HepG2 (cell line): ENCODE data around the gene CCDC14. TPM values are rescaled to one million over a fixed set of nuclear protein-coding genes. Genes with fewer than 3 reads are reported as not detected.

Experiments
- ATAC-seq: fragments of 200-7000 bp; cut with Tn5 transposase; 3 replicates; pipeline ENCODE4 v1.9.1; 2020; ENCODE audit warnings: mild to moderate bottlenecking, moderate library complexity
- BruUV-seq: library from RNA; stranded (reverse); fragments of 400-500 nt; replicated peaks from 2 replicates; lab custom pipeline; 2021; lab: Mats Ljungman, UMichigan
- CTCF ChIA-PET: fragments of 300-600 bp; formaldehyde crosslinking; extraction: SDS; loops from one replicate; lab custom pipeline; 2021; ENCODE audit warnings: low total read pairs, inconsistent platforms, low intra/inter-chr PET ratio; lab: Yijun Ruan, JAX
- POLR2A ChIA-PET: fragments of 350-600 bp; sonication (Branson Sonifier 250); formaldehyde crosslinking; loops from one replicate; lab custom pipeline; 2020; ENCODE audit warnings: antibody characterized with exemption, inconsistent platforms; lab: Yijun Ruan, JAX
- DNase-seq: peaks from one replicate; pipeline ENCODE4 v3.0.0-alpha.2; 2015; ENCODE audit warnings: low spot score
- FAIRE-seq: peaks from 3 replicates; lab custom pipeline; 2011; peaks lifted over from hg19 to GRCh38; lab: Jason Lieb, UNC
- H2AFZ ChIP-seq: one replicate; pipeline ENCODE4 v1.6.1; 2011; ENCODE audit warnings: low read length, inconsistent platforms
- H3K27ac ChIP-seq: fragments of 300-600 bp; 3 replicates; pipeline ENCODE4 v1.8.0; 2011; ENCODE audit warnings: mixed run types, mild to moderate bottlenecking, mixed read lengths, low read length, inconsistent platforms; ENCODE audit not compliant: insufficient read depth; ENCODE audit errors: extremely low read length
- H3K27me3 ChIP-seq, 2 experiments: fragments of 200-600 bp in 1 of 2; 2 replicates in 1 of 2; 3 replicates in 1 of 2; pipeline versions ENCODE4 v1.6.0 to v1.8.0; 2011; ENCODE audit warnings: low read length in 2 of 2, mild to moderate bottlenecking in 2 of 2, moderate library complexity in 2 of 2, inconsistent platforms in 1 of 2; ENCODE audit not compliant: insufficient read depth in 2 of 2, control insufficient read depth in 1 of 2
- H3K36me3 ChIP-seq, 2 experiments: fragments of 200-600 bp in 1 of 2; replicated peaks in 1 of 2; 2 replicates in 1 of 2; 3 replicates in 1 of 2; pipeline versions ENCODE4 v1.5.1 to v1.8.0; 2011; ENCODE audit warnings: low read length in 2 of 2, inconsistent platforms in 1 of 2; ENCODE audit not compliant: insufficient read depth in 2 of 2, control insufficient read depth in 1 of 2
- H3K4me1 ChIP-seq: 2 replicates; pipeline ENCODE4 v1.5.1; 2012; ENCODE audit warnings: low read length, inconsistent platforms; ENCODE audit not compliant: insufficient read depth
- H3K4me2 ChIP-seq: 2 replicates; pipeline ENCODE4 v1.6.0; 2011; ENCODE audit warnings: low read depth, low read length, inconsistent platforms
- H3K4me3 ChIP-seq, 3 experiments: fragments of 200-600 bp in 1 of 3; sonication (generic), shearing (Covaris generic) in 1 of 3; replicated peaks in 1 of 3; 2 replicates each; pipeline ENCODE4 v1.5.1; 2011 to 2016; ENCODE audit warnings: low read length in 3 of 3, inconsistent platforms in 2 of 3, low read depth in 2 of 3, mild to moderate bottlenecking in 2 of 3, control low read depth in 1 of 3, mixed read lengths in 1 of 3; ENCODE audit not compliant: insufficient read depth in 1 of 3
- H3K79me2 ChIP-seq: one replicate; pipeline ENCODE4 v1.6.1; 2011; ENCODE audit warnings: low read length, inconsistent platforms; ENCODE audit not compliant: insufficient read depth
- H3K9ac ChIP-seq: 2 replicates; pipeline ENCODE4 v1.6.0; 2011; ENCODE audit warnings: mild to moderate bottlenecking, low read depth, low read length, inconsistent platforms; ENCODE audit not compliant: insufficient read depth
- H3K9me3 ChIP-seq: 2 replicates; pipeline ENCODE4 v1.5.1; 2012; ENCODE audit warnings: mild to moderate bottlenecking, low read length
- H4K20me1 ChIP-seq: 2 replicates; pipeline ENCODE4 v1.6.0; 2011; ENCODE audit warnings: inconsistent platforms, mild to moderate bottlenecking, low read length, moderate library complexity; ENCODE audit not compliant: insufficient read depth
- ESRRA ChIP-seq: sonication (generic); formaldehyde crosslinking; IDR thresholded peaks from 2 replicates; pipeline ENCODE4 v1.5.1; 2020; ENCODE audit warnings: mild to moderate bottlenecking, low read depth, missing genetic modification reagents
- JARID2 ChIP-seq: sonication (generic); formaldehyde crosslinking; IDR thresholded peaks from 2 replicates; pipeline ENCODE4 v1.8.1; 2023; ENCODE audit warnings: missing genetic modification reagents, inconsistent platforms; ENCODE audit not compliant: insufficient replicate concordance
- KLF9 ChIP-seq: IDR thresholded peaks from 2 replicates; pipeline ENCODE4 v1.6.1; 2016; ENCODE audit warnings: low read depth
- MAZ ChIP-seq, 2 experiments: sonication (generic) in 1 of 2; formaldehyde crosslinking in 1 of 2; IDR thresholded peaks; 2 replicates each; pipeline versions ENCODE4 v1.5.0 to v1.6.1; 2012 to 2020; ENCODE audit warnings: low read depth in 2 of 2, mild to moderate bottlenecking in 2 of 2, borderline replicate concordance in 1 of 2, improper control_type of control experiment in 1 of 2, low read length in 1 of 2, missing genetic modification reagents in 1 of 2, moderate library complexity in 1 of 2
- PAF1 ChIP-seq: IDR thresholded peaks from 2 replicates; pipeline ENCODE4 v1.6.1; 2016; ENCODE audit warnings: missing genetic modification reagents, missing compliant biosample characterization
- RBAK ChIP-seq: sonication (generic); formaldehyde crosslinking; IDR thresholded peaks from 2 replicates; pipeline ENCODE4 v1.5.1; 2020; ENCODE audit warnings: mild to moderate bottlenecking, missing genetic modification reagents
- SMAD9 ChIP-seq: sonication (generic); formaldehyde crosslinking; IDR thresholded peaks from 2 replicates; pipeline ENCODE4 v1.5.1; 2020; ENCODE audit warnings: mild to moderate bottlenecking, missing genetic modification reagents
- YY1 ChIP-seq: IDR thresholded peaks from 2 replicates; pipeline ENCODE4 v1.6.1; 2011; ENCODE audit warnings: low read length, low read depth, moderate library complexity, mild to moderate bottlenecking; ENCODE audit not compliant: insufficient read depth, insufficient replicate concordance
- ZNF136 ChIP-seq: sonication (generic); formaldehyde crosslinking; IDR thresholded peaks from 2 replicates; pipeline ENCODE4 v1.8.1; 2022; ENCODE audit warnings: low read depth, mild to moderate bottlenecking, moderate library complexity, missing genetic modification reagents
- ZNF17 ChIP-seq: sonication (generic); formaldehyde crosslinking; IDR thresholded peaks from 2 replicates; pipeline ENCODE4 v1.5.0; 2020; ENCODE audit warnings: mild to moderate bottlenecking, missing genetic modification reagents
- ZNF205 ChIP-seq: IDR thresholded peaks from 2 replicates; pipeline ENCODE4 v1.6.1; 2018; ENCODE audit warnings: missing biosample characterization, missing genetic modification reagents
- ZNF230 ChIP-seq: sonication (generic); formaldehyde crosslinking; IDR thresholded peaks from 2 replicates; pipeline ENCODE4 v1.4.0; 2020; ENCODE audit warnings: mild to moderate bottlenecking, missing genetic modification reagents
- ZNF720 ChIP-seq: sonication (generic); formaldehyde crosslinking; IDR thresholded peaks from 2 replicates; pipeline ENCODE4 v1.4.0; 2020; ENCODE audit warnings: missing genetic modification reagents
- WGBS: methylation state at CpG from one replicate; pipeline ENCODE4 v1.1.6; 2017; ENCODE audit warnings: low lambda C conversion rate; 5-methylcytosine and 5-hydroxymethylcytosine counted together
- in situ Hi-C: cut with HindIII; loops from 2 replicates; pipeline ENCODE4 v1.10.0; 2017; ENCODE audit warnings: low pct_unique_long_range_greater_than_20kb; ENCODE audit not compliant: extremely low pct_ligation_motif_present
- intact Hi-C: fragments of 100-400 bp; cut with micrococcal nuclease; formaldehyde crosslinking; loops from one replicate; pipeline ENCODE4 v1.10.0; 2022; ENCODE audit not compliant: unreplicated experiment
- polyA plus RNA-seq, 8 experiments: library from polyadenylated mRNA; depleted of rRNA in 3 of 8; stranded (reverse) in 7 of 8; unstranded in 1 of 8; fragments of >200 nt; fragmentation: Illumina TruSeq in 4 of 8; extraction: Trizol in 4 of 8; gene quantifications; 2 replicates each; pipeline versions ENCODE4 v1.2.1 to v1.2.3, GENCODE V29; 2011 to 2016; ENCODE audit warnings: low read depth in 4 of 8, missing spikeins in 1 of 8, mixed read lengths in 1 of 8; ENCODE audit not compliant: insufficient read depth in 1 of 8
- total RNA-seq, 5 experiments: library from RNA; depleted of rRNA; stranded (reverse); fragments of >200 nt; fragmentation: Illumina TruSeq; extraction: Trizol; gene quantifications; 2 replicates each; pipeline ENCODE4 v1.2.3, GENCODE V29; 2016; ENCODE audit warnings: low read depth in 1 of 5
- TF ChIP-seq, protein P1 (sequence below): sonication (generic); formaldehyde crosslinking; IDR thresholded peaks from 2 replicates; pipeline ENCODE4 v1.4.0; 2020; ENCODE audit warnings: missing genetic modification reagents
- TF ChIP-seq, protein P2 (sequence below): sonication (generic); formaldehyde crosslinking; IDR thresholded peaks from 2 replicates; pipeline ENCODE4 v1.8.0; 2022; ENCODE audit warnings: missing genetic modification reagents, mild to moderate bottlenecking, inconsistent platforms, borderline replicate concordance
- TF ChIP-seq, protein P3 (sequence below): sonication (generic); formaldehyde crosslinking; IDR thresholded peaks from 2 replicates; pipeline ENCODE4 v1.4.0; 2020; ENCODE audit warnings: mild to moderate bottlenecking, missing genetic modification reagents
- TF ChIP-seq, protein P4 (sequence below): sonication (generic); formaldehyde crosslinking; IDR thresholded peaks from 2 replicates; pipeline ENCODE4 v1.4.0; 2020; ENCODE audit warnings: mild to moderate bottlenecking, missing genetic modification reagents

The CCDC14 gene
- total and polyA plus RNA-seq, 2 of the 13 experiments (the other 11 are each of a cell fraction or from before 2014, with no cell fraction given) = 48.7 to 49.0 TPM

DNA sequence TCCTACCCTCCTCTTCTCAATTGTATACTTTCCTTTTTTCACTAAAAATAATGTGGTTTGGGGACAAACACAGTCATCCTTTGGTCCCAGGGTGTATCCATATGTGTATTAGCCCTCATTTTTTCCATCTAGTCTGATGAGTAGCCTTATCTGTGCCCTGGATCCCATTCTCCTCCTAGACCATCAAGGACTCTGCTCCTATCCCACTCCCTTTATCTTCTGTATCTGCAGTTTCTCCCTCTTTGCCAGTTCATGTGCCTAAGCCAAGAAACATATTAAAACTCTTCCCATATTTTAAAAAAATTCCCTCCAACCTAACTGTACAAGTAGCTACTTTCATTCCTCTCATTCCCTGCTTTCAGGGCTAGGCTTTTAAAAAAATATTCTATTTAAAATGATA, 25.2 kb downstream of the CCDC14 start (continued):
- TF ChIP-seq, protein P1, sequence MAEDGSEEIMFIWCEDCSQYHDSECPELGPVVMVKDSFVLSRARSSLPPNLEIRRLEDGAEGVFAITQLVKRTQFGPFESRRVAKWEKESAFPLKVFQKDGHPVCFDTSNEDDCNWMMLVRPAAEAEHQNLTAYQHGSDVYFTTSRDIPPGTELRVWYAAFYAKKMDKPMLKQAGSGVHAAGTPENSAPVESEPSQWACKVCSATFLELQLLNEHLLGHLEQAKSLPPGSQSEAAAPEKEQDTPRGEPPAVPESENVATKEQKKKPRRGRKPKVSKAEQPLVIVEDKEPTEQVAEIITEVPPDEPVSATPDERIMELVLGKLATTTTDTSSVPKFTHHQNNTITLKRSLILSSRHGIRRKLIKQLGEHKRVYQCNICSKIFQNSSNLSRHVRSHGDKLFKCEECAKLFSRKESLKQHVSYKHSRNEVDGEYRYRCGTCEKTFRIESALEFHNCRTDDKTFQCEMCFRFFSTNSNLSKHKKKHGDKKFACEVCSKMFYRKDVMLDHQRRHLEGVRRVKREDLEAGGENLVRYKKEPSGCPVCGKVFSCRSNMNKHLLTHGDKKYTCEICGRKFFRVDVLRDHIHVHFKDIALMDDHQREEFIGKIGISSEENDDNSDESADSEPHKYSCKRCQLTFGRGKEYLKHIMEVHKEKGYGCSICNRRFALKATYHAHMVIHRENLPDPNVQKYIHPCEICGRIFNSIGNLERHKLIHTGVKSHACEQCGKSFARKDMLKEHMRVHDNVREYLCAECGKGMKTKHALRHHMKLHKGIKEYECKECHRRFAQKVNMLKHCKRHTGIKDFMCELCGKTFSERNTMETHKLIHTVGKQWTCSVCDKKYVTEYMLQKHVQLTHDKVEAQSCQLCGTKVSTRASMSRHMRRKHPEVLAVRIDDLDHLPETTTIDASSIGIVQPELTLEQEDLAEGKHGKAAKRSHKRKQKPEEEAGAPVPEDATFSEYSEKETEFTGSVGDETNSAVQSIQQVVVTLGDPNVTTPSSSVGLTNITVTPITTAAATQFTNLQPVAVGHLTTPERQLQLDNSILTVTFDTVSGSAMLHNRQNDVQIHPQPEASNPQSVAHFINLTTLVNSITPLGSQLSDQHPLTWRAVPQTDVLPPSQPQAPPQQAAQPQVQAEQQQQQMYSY = no peak
- no peak for TF ChIP-seq ESRRA (CRISPR knock-in tag)
- no peak for TF ChIP-seq MAZ (IDR thresholded peaks at IDR 0.05; ENCODE audit: borderline replicate concordance, low read depth, low read length)
- TF ChIP-seq MAZ (CRISPR knock-in tag; IDR thresholded peaks at IDR 0.05; ENCODE audit: low read depth) = no peak
- TF ChIP-seq, protein P2, sequence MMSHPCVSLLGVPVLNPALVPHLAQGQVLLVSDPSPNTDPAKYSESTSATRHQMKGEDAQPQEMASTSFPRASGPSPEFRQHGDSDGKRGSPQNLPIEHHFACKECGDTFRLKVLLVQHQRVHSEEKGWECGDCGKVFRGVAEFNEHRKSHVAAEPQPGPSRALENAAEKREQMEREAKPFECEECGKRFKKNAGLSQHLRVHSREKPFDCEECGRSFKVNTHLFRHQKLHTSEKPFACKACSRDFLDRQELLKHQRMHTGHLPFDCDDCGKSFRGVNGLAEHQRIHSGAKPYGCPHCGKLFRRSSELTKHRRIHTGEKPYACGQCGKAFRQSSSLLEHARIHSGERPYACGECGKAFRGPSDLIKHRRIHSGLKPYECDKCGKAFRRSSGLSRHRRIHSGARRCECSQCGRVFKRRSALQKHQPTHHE (CRISPR knock-in tag) = no peak
- no peak for TF ChIP-seq ZNF230
- TF ChIP-seq ZNF136 = no peak

DNA sequence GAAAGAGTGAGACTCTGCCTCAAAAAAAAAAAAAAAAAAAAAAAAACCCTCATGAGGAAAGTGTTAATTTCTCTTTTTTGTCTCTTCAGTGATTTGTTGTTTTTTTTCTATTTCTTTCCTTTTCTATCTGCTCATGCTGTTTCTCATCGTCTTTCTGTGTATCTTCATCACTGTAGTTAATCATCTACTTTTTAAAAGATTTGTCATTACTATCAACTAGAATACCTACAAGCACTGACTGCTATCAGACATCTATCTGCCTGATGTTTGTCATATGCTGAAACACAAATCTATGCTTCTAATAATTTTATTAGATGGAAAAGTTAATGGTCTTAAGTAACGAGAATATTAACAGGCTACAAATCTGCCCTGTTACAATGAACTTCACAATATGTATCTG, 26.8 kb downstream of the CCDC14 start:
- no peak overlapping the region for H3K9ac ChIP-seq
- H3K4me1 ChIP-seq = no peaks in the 10 kb centered on the region
- ChIA-PET CTCF (no interaction called here), POLR2A (no interaction called here)
- H3K4me3 ChIP-seq = no peak overlapping the region
- DNase-seq (no peak), ATAC-seq (no peak), FAIRE-seq (no peak)
- BruUV-seq = no TSS peak
- no peaks in the 10 kb centered on the region for H3K79me2 ChIP-seq
- H2AFZ ChIP-seq = no peak overlapping the region
- H3K9me3 ChIP-seq = no peaks in the 10 kb centered on the region
- H3K4me2 ChIP-seq = no peak overlapping the region
- H4K20me1 ChIP-seq = no peaks in the 10 kb centered on the region
- intact Hi-C loops (no loop called here), in situ Hi-C loops (no loop called here)
- no peaks in the 10 kb centered on the region for H3K27me3 ChIP-seq
- WGBS = 81% methylated on average over 2 of the region's 2 CpGs
- H3K27ac ChIP-seq = no peak overlapping the region
- peaks cover 4 to 23% of the 10 kb centered on the region in 2 experiments; a peak in 4 of 5 replicates for H3K36me3 ChIP-seq
- TF ChIP-seq KLF9 (CRISPR knock-in tag) (no peak), ZNF720 (no peak), YY1 (no peak), ZNF17 (CRISPR knock-in tag) (no peak), JARID2 (no peak), PAF1 (no peak), RBAK (no peak), ZNF205 (CRISPR knock-in tag) (no peak), SMAD9 (CRISPR knock-in tag) (no peak)
- TF ChIP-seq, protein P3, sequence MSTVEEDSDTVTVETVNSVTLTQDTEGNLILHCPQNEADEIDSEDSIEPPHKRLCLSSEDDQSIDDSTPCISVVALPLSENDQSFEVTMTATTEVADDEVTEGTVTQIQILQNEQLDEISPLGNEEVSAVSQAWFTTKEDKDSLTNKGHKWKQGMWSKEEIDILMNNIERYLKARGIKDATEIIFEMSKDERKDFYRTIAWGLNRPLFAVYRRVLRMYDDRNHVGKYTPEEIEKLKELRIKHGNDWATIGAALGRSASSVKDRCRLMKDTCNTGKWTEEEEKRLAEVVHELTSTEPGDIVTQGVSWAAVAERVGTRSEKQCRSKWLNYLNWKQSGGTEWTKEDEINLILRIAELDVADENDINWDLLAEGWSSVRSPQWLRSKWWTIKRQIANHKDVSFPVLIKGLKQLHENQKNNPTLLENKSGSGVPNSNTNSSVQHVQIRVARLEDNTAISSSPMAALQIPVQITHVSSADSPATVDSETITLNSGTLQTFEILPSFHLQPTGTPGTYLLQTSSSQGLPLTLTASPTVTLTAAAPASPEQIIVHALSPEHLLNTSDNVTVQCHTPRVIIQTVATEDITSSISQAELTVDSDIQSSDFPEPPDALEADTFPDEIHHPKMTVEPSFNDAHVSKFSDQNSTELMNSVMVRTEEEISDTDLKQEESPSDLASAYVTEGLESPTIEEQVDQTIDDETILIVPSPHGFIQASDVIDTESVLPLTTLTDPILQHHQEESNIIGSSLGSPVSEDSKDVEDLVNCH (CRISPR knock-in tag) = no peak
- TF ChIP-seq, protein P4, sequence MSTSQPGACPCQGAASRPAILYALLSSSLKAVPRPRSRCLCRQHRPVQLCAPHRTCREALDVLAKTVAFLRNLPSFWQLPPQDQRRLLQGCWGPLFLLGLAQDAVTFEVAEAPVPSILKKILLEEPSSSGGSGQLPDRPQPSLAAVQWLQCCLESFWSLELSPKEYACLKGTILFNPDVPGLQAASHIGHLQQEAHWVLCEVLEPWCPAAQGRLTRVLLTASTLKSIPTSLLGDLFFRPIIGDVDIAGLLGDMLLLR (CRISPR knock-in tag) = no peak
